ENCODE measurements around the gene E2F3.

Gene E2F3

GRCh38 chr6:20533746-20534294 is 132.1 kb downstream of the E2F3 start:
- no peak for DNase-seq (ENCODE audit: low read depth)

DNA sequence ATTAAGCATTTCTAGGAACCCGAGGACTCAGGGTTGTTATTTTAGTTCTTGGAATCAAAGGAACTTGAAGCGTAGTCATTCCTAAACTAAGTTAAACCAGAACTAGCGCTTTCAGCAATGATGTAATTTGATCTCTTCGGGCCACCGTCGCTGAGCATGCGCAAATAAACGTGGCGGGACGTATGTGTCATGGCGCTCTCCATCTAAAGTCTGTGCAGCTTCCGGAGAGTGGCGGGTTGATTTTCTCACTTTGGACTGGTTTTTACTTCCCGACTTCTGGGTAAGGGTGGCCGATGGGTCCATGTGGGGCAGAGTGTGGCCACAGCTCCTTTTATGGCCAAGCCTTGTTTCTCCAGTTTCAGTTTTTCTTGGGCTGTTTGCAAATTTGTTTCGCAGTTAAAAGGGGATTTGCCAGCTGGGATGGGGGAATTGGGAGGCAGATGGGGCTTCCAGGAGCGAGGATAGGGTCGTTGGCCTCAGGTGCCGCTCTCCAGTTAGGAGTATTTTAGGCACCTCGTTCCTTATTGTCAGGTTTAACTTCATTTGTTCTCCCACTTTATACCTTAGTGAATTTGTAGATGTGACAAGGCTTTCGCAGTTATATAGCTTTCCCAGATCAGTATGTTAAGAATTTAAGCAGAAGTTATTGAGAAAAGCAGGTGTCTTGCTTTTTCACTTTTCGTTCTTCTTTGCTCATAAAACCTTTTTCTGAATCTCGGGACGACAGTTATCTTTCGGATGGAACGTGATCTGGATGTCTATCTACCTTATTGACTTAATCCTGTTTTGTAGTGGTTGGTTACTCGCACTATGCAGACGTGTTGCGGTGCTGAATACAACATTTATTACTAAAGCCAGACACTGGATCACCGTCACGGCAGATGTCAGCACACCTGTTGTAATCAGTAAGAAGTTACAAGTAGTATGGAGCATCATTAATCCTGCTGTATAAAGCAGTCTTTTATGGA is 132.9 kb downstream of the E2F3 start, which contains the start of gene CDKAL1:
Gene CDKAL1, plus strand, starts transcription at position 163 of the 968 bp plus-strand sequence. CDS start 11,894 bp downstream, outside the sequence.
- DNase-seq (ENCODE audit: low read depth) = peak; percentile 88

- DNase-seq (ENCODE audit: low read depth) = no peak
Observed at GRCh38 chr6:20538131-20538662, 136.5 kb downstream of the E2F3 start.

DNA sequence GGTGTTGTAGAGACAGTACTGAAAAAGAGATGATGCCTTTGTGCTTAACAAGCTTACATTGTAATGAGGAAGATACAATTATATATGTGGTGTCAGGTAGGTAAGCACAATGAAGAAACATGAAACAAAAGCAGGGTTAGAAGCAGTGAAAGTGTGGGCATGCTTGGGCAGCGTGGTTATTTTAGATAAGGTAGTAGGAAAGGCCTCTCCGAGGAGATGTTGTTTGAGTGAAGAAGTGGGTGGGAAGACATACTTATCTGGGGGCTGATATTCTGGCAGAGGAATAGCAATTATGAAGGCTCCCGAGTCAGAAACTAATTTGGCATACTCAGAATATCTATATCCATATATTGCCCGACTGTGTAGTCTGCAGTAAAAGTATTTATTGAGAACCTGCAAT is 137.2 kb downstream of the E2F3 start:
- no peak for DNase-seq (ENCODE audit: low read depth)

- no peak for DNase-seq (ENCODE audit: low read depth)
Observed at GRCh38 chr6:20539387-20539786, 137.7 kb downstream of the E2F3 start.

DNA sequence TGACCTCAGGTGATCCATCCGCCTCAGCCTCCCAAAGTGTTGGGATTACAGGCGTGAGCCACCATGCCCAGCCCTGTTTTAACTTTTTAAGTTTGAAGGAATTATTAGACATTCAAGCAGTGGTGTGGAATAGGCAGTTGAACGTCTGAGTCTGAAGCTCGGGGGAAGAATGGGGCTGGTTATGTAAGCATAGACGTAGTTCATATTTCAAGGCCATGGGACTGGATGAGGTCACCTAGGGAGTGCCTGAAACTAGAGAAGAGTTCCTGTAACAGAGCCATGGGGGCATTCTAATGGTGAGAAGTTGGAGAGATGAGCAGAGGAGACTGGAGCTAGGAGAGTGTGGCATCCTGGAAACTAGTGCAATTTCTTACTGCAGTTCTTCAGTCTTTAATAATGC is 139.0 kb downstream of the E2F3 start:
- DNase-seq (ENCODE audit: low read depth) = no peak

DNA sequence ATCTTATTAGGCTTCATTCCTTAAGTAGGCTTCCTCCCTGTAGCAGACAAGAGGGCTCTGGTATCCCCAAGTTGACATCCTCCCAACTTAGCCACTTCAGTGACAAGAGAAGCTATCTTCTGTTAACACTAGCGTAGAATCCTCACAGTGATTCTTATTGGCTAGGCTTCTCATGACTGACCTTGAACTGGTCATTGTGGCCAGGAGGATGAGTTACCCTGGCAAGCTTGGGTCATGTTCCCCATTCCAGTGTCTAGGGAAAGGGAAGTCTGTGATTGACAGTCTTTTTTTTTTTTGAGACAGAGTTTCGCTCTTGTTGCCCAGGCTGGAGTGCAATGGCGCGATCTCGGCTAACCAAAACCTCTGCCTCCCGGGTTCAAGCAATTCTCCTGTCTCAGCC is 139.7 kb downstream of the E2F3 start:
- no peak for DNase-seq (ENCODE audit: low read depth)

DNA sequence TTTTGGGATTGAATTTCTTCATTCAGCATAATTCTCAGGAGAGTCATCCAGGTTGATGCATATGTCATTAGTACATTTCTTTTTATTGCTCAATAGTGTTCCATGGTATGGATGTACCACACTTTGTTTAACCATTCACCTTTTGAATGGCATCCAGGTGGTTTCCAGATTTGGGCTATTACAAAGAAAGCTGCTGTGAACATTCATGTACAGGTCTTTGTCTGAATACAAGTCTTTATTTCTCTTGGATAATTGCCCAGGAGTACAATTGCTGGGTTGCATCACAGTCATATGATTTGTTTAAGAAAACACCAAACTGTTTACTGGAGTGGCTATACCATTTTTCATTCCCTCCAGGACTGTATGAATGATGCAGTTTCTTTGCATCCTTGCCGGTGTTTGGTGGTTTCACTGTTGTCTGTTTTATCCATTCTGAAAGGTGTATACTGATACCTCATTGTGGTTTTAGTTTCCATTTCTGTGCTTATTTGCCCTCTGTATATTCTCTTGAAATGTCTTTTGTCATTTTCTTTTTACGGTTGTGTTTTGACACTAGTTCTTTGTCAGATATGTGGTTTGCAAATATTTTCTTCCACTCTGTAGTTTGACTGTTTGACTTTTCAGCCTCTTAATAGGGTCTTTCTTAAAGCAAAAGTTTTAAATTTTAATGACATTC is 141.4 kb downstream of the E2F3 start:
- no peak for DNase-seq (ENCODE audit: low read depth)
